Measurements from ENCODE around the gene ATF3. TPM values are rescaled to one million over a fixed set of nuclear protein-coding genes. Genes with fewer than 3 reads are reported as not detected.

ATF3 gene
- total and polyA plus RNA-seq, 2 of the 4 experiments (the other 2 are of a cell fraction) = 9.9 to 12.3 TPM

DNA sequence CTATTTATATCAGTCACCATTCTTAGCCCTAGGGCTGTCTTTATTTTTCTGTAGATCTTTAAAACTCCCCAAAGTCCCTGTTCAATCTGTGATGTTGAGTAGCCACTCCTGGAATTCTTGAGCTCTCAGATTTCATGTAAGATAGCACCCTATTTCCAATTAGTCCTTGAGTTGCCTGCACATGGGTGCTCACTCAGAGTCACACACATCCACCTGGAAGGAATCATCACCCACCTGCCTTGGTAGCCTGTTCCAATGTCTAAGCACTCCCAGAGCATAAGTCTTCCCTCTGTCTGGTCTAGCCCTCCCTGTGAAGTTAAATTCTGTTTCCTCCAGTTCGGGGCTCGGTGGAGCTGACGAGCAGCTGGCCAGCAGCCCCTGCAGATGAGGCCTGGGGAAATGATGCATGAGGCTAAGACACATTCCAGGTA is 14.7 kb upstream of the ATF3 start:
- H3K9me3 ChIP-seq (ENCODE audit: control insufficient read depth, insufficient read depth, low read length) = no peaks in the 10 kb centered on the region
- no peak for TF ChIP-seq RAD21 (IDR thresholded peaks at IDR 0.05; ENCODE audit: low read length)
- no peak for TF ChIP-seq MXI1 (IDR thresholded peaks at IDR 0.05; ENCODE audit: borderline replicate concordance, low read depth, low read length)
- TF ChIP-seq POLR2A (IDR thresholded peaks at IDR 0.05; ENCODE audit: low read depth, low read length) = no peak
- TF ChIP-seq, protein P1, sequence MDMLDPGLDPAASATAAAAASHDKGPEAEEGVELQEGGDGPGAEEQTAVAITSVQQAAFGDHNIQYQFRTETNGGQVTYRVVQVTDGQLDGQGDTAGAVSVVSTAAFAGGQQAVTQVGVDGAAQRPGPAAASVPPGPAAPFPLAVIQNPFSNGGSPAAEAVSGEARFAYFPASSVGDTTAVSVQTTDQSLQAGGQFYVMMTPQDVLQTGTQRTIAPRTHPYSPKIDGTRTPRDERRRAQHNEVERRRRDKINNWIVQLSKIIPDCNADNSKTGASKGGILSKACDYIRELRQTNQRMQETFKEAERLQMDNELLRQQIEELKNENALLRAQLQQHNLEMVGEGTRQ (IDR thresholded peaks at IDR 0.05; ENCODE audit: low read depth, low read length) = no peak
- TF ChIP-seq RFX5 (IDR thresholded peaks at IDR 0.05; ENCODE audit: low read depth, low read length) = no peak
- TF ChIP-seq, protein P2, sequence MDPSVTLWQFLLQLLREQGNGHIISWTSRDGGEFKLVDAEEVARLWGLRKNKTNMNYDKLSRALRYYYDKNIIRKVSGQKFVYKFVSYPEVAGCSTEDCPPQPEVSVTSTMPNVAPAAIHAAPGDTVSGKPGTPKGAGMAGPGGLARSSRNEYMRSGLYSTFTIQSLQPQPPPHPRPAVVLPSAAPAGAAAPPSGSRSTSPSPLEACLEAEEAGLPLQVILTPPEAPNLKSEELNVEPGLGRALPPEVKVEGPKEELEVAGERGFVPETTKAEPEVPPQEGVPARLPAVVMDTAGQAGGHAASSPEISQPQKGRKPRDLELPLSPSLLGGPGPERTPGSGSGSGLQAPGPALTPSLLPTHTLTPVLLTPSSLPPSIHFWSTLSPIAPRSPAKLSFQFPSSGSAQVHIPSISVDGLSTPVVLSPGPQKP (IDR thresholded peaks at IDR 0.05; ENCODE audit: borderline replicate concordance, low read depth, low read length) = no peak
- TF ChIP-seq SMC3 (IDR thresholded peaks at IDR 0.05; ENCODE audit: low read depth, low read length) = no peak
- TF ChIP-seq, protein P3, sequence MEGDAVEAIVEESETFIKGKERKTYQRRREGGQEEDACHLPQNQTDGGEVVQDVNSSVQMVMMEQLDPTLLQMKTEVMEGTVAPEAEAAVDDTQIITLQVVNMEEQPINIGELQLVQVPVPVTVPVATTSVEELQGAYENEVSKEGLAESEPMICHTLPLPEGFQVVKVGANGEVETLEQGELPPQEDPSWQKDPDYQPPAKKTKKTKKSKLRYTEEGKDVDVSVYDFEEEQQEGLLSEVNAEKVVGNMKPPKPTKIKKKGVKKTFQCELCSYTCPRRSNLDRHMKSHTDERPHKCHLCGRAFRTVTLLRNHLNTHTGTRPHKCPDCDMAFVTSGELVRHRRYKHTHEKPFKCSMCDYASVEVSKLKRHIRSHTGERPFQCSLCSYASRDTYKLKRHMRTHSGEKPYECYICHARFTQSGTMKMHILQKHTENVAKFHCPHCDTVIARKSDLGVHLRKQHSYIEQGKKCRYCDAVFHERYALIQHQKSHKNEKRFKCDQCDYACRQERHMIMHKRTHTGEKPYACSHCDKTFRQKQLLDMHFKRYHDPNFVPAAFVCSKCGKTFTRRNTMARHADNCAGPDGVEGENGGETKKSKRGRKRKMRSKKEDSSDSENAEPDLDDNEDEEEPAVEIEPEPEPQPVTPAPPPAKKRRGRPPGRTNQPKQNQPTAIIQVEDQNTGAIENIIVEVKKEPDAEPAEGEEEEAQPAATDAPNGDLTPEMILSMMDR (conservative IDR thresholded peaks at IDR 0.05; ENCODE audit: low read depth, low read length) = no peak
- no peak for TF ChIP-seq MAFK (IDR thresholded peaks at IDR 0.05; ENCODE audit: low read depth, low read length)
- TF ChIP-seq MAZ (IDR thresholded peaks at IDR 0.05; ENCODE audit: borderline replicate concordance, low read depth, low read length) = no peak
- TF ChIP-seq CHD1 (IDR thresholded peaks at IDR 0.05; ENCODE audit: low read depth, low read length) = no peak
- no peak for TF ChIP-seq FOS (IDR thresholded peaks at IDR 0.05; ENCODE audit: low read depth, low read length)
- no peak for TF ChIP-seq NFE2L2 (IDR thresholded peaks at IDR 0.05; ENCODE audit: low read depth, low read length)
- TF ChIP-seq BHLHE40 (IDR thresholded peaks at IDR 0.05; ENCODE audit: low read depth, low read length) = no peak
- no peak for TF ChIP-seq RCOR1 (IDR thresholded peaks at IDR 0.05; ENCODE audit: insufficient replicate concordance, low read length)
- no peak for TF ChIP-seq CEBPB (IDR thresholded peaks at IDR 0.05; ENCODE audit: low read depth, low read length)
- H3K18ac ChIP-seq (ENCODE audit: low read depth, low read length) = no peak overlapping the region
- H3K27me3 ChIP-seq (ENCODE audit: control insufficient read depth, insufficient read depth, low read length) = no peaks in the 10 kb centered on the region; the same call in 1 of the 2 replicates
- no peaks in the 10 kb centered on the region for H4K20me1 ChIP-seq (ENCODE audit: insufficient read depth, low read length)
- no peak for DNase-seq
- peaks cover 10% of the 10 kb centered on the region for H3K4me1 ChIP-seq (ENCODE audit: control insufficient read depth, insufficient read depth, low read length)
- CTCF ChIA-PET = no interaction called here
- peak overlapping the region; percentile 76 for H2AK5ac ChIP-seq (ENCODE audit: low read depth, low read length)
- no peak overlapping the region for H4K8ac ChIP-seq (ENCODE audit: low read depth in 2 of 2, low read length in 2 of 2)
- no TSS peak for BruUV-seq (replicated peaks)
- no peak overlapping the region for H4K91ac ChIP-seq (ENCODE audit: insufficient read depth, low read depth, low read length)
- POLR2A ChIA-PET (ENCODE audit: unreplicated experiment) = interaction anchor here (0.9 kb wide), 1 partner anchor 14 kb away, joined by 7 read pairs; the partner anchor contains the start of gene ATF3
- no peak overlapping the region for H3K4me3 ChIP-seq (ENCODE audit: insufficient read depth, low read depth, low read length)
- no peak overlapping the region for H3K9ac ChIP-seq (ENCODE audit: low read depth, low read length)
- peak overlapping the region; percentile 11 for H2BK5ac ChIP-seq (ENCODE audit: low read depth, low read length, poor library complexity, severe bottlenecking)
- H3K27ac ChIP-seq (ENCODE audit: insufficient read depth, low read length) = no peak overlapping the region
- dilution Hi-C loops (cut with HindIII; ENCODE audit: low sequenced_read_pairs, unreplicated experiment) = no loop called here
- peak overlapping the region; percentile 49; the same call in 1 of the 2 replicates for H2BK120ac ChIP-seq (ENCODE audit: low read depth, low read length)
- H2AFZ ChIP-seq (replicated peaks; ENCODE audit: low read length, poor library complexity) = no peak overlapping the region
- H2AK9ac ChIP-seq (replicated peaks; ENCODE audit: low read depth, low read length, poor library complexity) = no peak overlapping the region
- no peaks in the 10 kb centered on the region for H3K36me3 ChIP-seq (ENCODE audit: control insufficient read depth, insufficient read depth, low read length)
- H3K23ac ChIP-seq (ENCODE audit: low read depth, low read length) = no peak overlapping the region
- no peaks in the 10 kb centered on the region for H3K79me1 ChIP-seq (ENCODE audit: low read depth in 1 of 2, low read length in 2 of 2)
- intact Hi-C loops (cut with micrococcal nuclease) = no loop called here
- H3K4ac ChIP-seq (ENCODE audit: low read depth, low read length) = peak overlapping the region; percentile 48
- no CpG with 5 or more reads among the region's 3 CpGs for whole genome bisulfite sequencing, 2 experiments (ENCODE audit: extremely low coverage in 2 of 2, insufficient read length in 1 of 2)
- H2BK20ac ChIP-seq (ENCODE audit: low read depth, low read length) = 0 out of 2 replicates have a peak overlapping the region, but pooled peaks have one; percentile 38
- no peak overlapping the region for H3K4me2 ChIP-seq (ENCODE audit: low read depth, low read length)
- H3K14ac ChIP-seq (replicated peaks; ENCODE audit: low read depth, low read length) = 0 out of 2 replicates have a peak overlapping the region, but pooled peaks have one; percentile 30
- peak overlapping the region; percentile 67; the same call in 1 of the 3 replicates for H2BK15ac ChIP-seq (ENCODE audit: low read depth, low read length)
- H4K5ac ChIP-seq (ENCODE audit: low read depth, low read length) = no peak overlapping the region
- in situ Hi-C loops (cut with MboI; ENCODE audit: low sequenced_read_pairs) = no loop called here
- no peak overlapping the region for H3K56ac ChIP-seq (ENCODE audit: extremely low read depth, insufficient read depth, low read length)
- no peak for ATAC-seq (ENCODE audit: low read depth)
- peaks cover 6% of the 10 kb centered on the region; the same call in 1 of the 2 replicates for H3K9me1 ChIP-seq (ENCODE audit: insufficient read depth, low read length)
